CD4-positive, CD25-positive, alpha-beta regulatory T cell (primary cell): ENCODE results near the gene MAP2K5. TPM values are rescaled to one million over a fixed set of nuclear protein-coding genes. Genes with fewer than 3 reads are reported as not detected.

Experiments used
- ATAC-seq, 2 donors: fragments of 150-1000 bp; cut with Tn5 transposase; one replicate each; pipeline ENCODE4 v1.10.0; 2021; ENCODE audit warnings: low read depth in 2 of 2, moderate number of reproducible peaks in 2 of 2, moderate library complexity in 1 of 2
- DNase-seq, 3 donors: peaks; one replicate each; pipeline versions ENCODE4 v3.0.0 to v3.0.0-alpha.2; 2012 to 2022; ENCODE audit warnings: mixed read lengths in 1 of 3
- H3K27ac ChIP-seq: one replicate; pipeline ENCODE4 v1.7.0; 2013; ENCODE audit warnings: mild to moderate bottlenecking, low read length; ENCODE audit not compliant: insufficient read depth, poor library complexity, severe bottlenecking
- H3K27me3 ChIP-seq: one replicate; pipeline ENCODE4 v1.7.0; 2013; ENCODE audit warnings: low read length; ENCODE audit not compliant: control insufficient read depth, insufficient read depth
- H3K36me3 ChIP-seq: one replicate; pipeline ENCODE4 v1.7.0; 2013; ENCODE audit warnings: mild to moderate bottlenecking, low read length, moderate library complexity; ENCODE audit not compliant: control insufficient read depth, insufficient read depth
- H3K4me1 ChIP-seq: 2 replicates; pipeline ENCODE4 v1.7.0; 2013; ENCODE audit warnings: mild to moderate bottlenecking, low read length; ENCODE audit not compliant: insufficient read depth, control insufficient read depth, poor library complexity, severe bottlenecking
- H3K4me3 ChIP-seq: one replicate; pipeline ENCODE4 v1.7.0; 2013; ENCODE audit warnings: low read depth, mild to moderate bottlenecking, low read length, moderate library complexity
- H3K9me3 ChIP-seq, 2 experiments: 1 replicate in 1 of 2; 2 replicates in 1 of 2; pipeline ENCODE4 v1.7.0; 2013; ENCODE audit warnings: low read length in 2 of 2, mild to moderate bottlenecking in 1 of 2, moderate library complexity in 1 of 2; ENCODE audit not compliant: control insufficient read depth in 2 of 2
- H3K27ac Mint-ChIP-seq, 3 donors: one replicate each; pipeline ENCODE4 v1.8.0; 2020 to 2022; ENCODE audit warnings: mild to moderate bottlenecking in 3 of 3, mixed read lengths in 3 of 3, moderate library complexity in 2 of 3
- H3K27me3 Mint-ChIP-seq: one replicate; pipeline ENCODE4 v1.8.0; 2022; ENCODE audit warnings: mild to moderate bottlenecking, mixed read lengths
- H3K36me3 Mint-ChIP-seq: one replicate; pipeline ENCODE4 v1.8.0; 2020; ENCODE audit warnings: mixed read lengths
- H3K4me1 Mint-ChIP-seq, 4 donors: one replicate each; pipeline ENCODE4 v1.8.0; 2020 to 2022; ENCODE audit warnings: mixed read lengths in 4 of 4, mild to moderate bottlenecking in 1 of 4
- H3K4me3 Mint-ChIP-seq, 4 donors: one replicate each; pipeline ENCODE4 v1.8.0; 2020 to 2022; ENCODE audit warnings: mild to moderate bottlenecking in 4 of 4, mixed read lengths in 4 of 4, moderate library complexity in 3 of 4
- H3K9me3 Mint-ChIP-seq, 7 donors: one replicate each; pipeline ENCODE4 v1.8.0; 2020 to 2022; ENCODE audit warnings: mixed read lengths in 7 of 7, mild to moderate bottlenecking in 3 of 7, moderate library complexity in 2 of 7
- polyA plus RNA-seq, 4 donors: library from polyadenylated mRNA; unstranded; fragments of 300-500 nt; fragmentation: Illumina TruSeq; gene quantifications; one replicate each; pipeline ENCODE4 v1.2.3, GENCODE V29; 2021
- total RNA-seq: library from RNA; stranded (reverse); gene quantifications from one replicate; pipeline ENCODE4 v1.2.3, GENCODE V29; 2022

Gene MAP2K5
- total and polyA plus RNA-seq, 5 donors from 2014 or later: 14.5 to 30.8 (median 17.0) TPM

GRCh38 chr15:67547064-67547463, 4.6 kb downstream of the MAP2K5 start:
- H3K36me3 Mint-ChIP-seq: peaks cover 27% of the 10 kb centered on the region
- H3K27ac Mint-ChIP-seq: peak overlapping the region in 1 of 3 donors; percentile 7
- DNase-seq: no peak
- peaks cover 7 to 62% (median 34%) of the 10 kb centered on the region in 4 donors for H3K4me1 Mint-ChIP-seq
- Histone ChIP-seq H3K27me3 (no peaks in the 10 kb centered on the region), H3K36me3 (peaks cover 18% of the 10 kb centered on the region), H3K27ac (no peak overlapping the region), H3K9me3 (no peaks in the 10 kb centered on the region), H3K4me1 (peaks cover 16% of the 10 kb centered on the region), H3K4me3 (no peak overlapping the region)
- H3K4me3 Mint-ChIP-seq: peak overlapping the region in 1 of 4 donors; percentile 99
- no peaks in the 10 kb centered on the region for H3K9me3 Mint-ChIP-seq
- no peak for ATAC-seq
- no peaks in the 10 kb centered on the region for H3K27me3 Mint-ChIP-seq

- peaks cover 27% of the 10 kb centered on the region for H3K36me3 Mint-ChIP-seq
Measured at GRCh38 chr15:67547836-67548235, 5.3 kb downstream of the MAP2K5 start.

DNA sequence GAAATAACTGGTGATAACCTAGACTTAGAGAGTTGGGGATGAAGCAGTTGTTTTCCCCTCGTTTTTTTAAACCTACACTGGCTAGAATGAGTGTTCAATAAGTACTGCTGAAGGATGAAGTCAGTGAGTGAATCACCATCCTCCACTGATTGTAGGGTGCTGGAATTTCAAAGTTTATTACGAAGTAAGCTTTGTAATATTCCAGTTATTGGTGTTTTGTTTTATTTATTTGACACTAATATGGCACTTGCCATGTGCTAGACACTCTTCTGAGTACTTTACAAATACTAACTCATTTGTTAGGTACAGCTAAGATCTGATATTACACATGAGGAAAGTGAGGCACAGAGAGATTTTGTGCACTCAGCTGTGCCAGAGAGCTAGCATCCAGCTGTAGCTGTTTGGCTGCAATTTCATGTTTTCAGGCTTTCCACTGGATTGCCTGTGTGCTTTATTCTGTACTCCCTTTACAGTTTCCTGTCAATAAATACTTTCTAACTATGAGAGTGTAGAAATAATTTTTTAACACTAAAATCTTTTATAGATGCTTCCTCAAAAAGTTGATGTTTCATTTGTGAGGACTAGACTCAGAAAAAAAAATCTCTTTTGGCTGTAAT, 5.8 kb downstream of the MAP2K5 start:
- H3K27ac ChIP-seq: no peak overlapping the region
- peaks cover 5 to 56% (median 33%) of the 10 kb centered on the region in 4 donors for H3K4me1 Mint-ChIP-seq

More at GRCh38 chr15:67547836-67548235, 5.3 kb downstream of the MAP2K5 start:
- no peak overlapping the region for H3K27ac ChIP-seq
- Mint-ChIP-seq H3K4me1 (peaks cover 5 to 61% (median 34%) of the 10 kb centered on the region in 4 donors), H3K27me3 (no peaks in the 10 kb centered on the region), H3K27ac (no peak overlapping the region), H3K9me3 (no peaks in the 10 kb centered on the region), H3K4me3 (peak overlapping the region in 2 of 4 donors; percentile 14 to 48)
- peaks cover 19% of the 10 kb centered on the region for H3K36me3 ChIP-seq
- H3K9me3 ChIP-seq: no peaks in the 10 kb centered on the region
- no peak overlapping the region for H3K4me3 ChIP-seq
- DNase-seq: no peak
- H3K27me3 ChIP-seq: no peaks in the 10 kb centered on the region
- no peak for ATAC-seq
- H3K4me1 ChIP-seq: peaks cover 14% of the 10 kb centered on the region

DNA sequence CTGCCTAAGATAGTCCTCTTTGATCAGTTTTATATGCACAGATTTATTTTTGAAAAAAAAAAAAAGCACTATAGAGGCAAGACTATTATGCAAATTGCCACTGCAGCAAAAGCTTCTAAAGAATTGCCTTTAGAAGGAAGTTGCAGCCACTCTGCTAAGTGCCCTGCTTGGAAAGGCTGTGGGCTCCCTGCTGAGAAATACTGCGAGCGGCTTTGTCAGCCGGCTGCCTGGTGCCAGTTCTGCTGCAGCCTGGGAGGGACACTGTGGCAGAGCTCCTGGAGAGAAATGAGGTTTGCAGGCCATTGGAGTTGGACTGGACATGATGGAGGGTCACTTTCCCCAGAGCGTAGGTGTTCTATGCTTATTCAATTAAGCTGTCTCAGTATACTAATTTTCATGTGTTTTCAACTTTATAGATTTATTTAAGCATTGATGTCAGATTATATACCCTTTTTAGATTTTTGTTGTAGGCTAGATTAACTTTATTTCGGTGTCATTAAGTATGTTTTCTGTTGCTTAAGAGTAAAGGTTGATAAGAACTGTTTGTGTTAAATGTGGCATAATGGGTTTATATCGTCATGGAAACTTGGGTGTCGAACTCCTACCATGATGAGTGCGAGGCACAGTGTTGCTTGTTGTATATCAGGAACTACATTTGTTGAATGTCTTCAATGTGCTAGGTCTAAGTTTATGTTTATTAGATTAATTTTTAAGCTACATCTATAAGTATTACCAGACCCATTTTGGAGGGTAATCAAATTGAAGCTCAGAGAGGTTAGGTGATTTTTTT, 6.6 kb downstream of the MAP2K5 start:
- Mint-ChIP-seq H3K36me3 (peaks cover 31% of the 10 kb centered on the region), H3K4me1 (peaks cover 5 to 49% (median 26%) of the 10 kb centered on the region in 4 donors), H3K27ac (no peak overlapping the region), H3K9me3 (no peaks in the 10 kb centered on the region), H3K27me3 (no peaks in the 10 kb centered on the region), H3K4me3 (peak overlapping the region in 2 of 4 donors; percentile 25 to 50)
- Histone ChIP-seq H3K36me3 (peaks cover 23% of the 10 kb centered on the region), H3K27ac (no peak overlapping the region), H3K4me3 (no peak overlapping the region), H3K9me3 (no peaks in the 10 kb centered on the region), H3K4me1 (peaks cover 2% of the 10 kb centered on the region), H3K27me3 (no peaks in the 10 kb centered on the region)
- no peak for DNase-seq
- no peak for ATAC-seq

More for the DNA sequence above, 5.8 kb downstream of the MAP2K5 start:
- Mint-ChIP-seq H3K36me3 (peaks cover 31% of the 10 kb centered on the region), H3K9me3 (no peaks in the 10 kb centered on the region), H3K27me3 (no peaks in the 10 kb centered on the region), H3K27ac (no peak overlapping the region), H3K4me3 (peak overlapping the region in 1 of 4 donors; percentile 48)
- Histone ChIP-seq H3K9me3 (no peaks in the 10 kb centered on the region), H3K4me3 (no peak overlapping the region), H3K27me3 (no peaks in the 10 kb centered on the region), H3K4me1 (peaks cover 9% of the 10 kb centered on the region), H3K36me3 (peaks cover 23% of the 10 kb centered on the region)
- ATAC-seq: no peak
- DNase-seq: no peak

GRCh38 chr15:67549736-67550135, 7.2 kb downstream of the MAP2K5 start:
- H3K36me3 ChIP-seq: peaks cover 23% of the 10 kb centered on the region
- Mint-ChIP-seq H3K9me3 (no peaks in the 10 kb centered on the region), H3K36me3 (peaks cover 29% of the 10 kb centered on the region), H3K27ac (no peak overlapping the region), H3K27me3 (no peaks in the 10 kb centered on the region), H3K4me1 (peaks cover 6 to 42% (median 20%) of the 10 kb centered on the region in 4 donors), H3K4me3 (no peak overlapping the region)
- no peak overlapping the region for H3K27ac ChIP-seq
- H3K4me1 ChIP-seq: no peaks in the 10 kb centered on the region
- H3K27me3 ChIP-seq: no peaks in the 10 kb centered on the region
- H3K9me3 ChIP-seq: no peaks in the 10 kb centered on the region
- no peak for ATAC-seq
- no peak overlapping the region for H3K4me3 ChIP-seq
- DNase-seq: no peak

DNA sequence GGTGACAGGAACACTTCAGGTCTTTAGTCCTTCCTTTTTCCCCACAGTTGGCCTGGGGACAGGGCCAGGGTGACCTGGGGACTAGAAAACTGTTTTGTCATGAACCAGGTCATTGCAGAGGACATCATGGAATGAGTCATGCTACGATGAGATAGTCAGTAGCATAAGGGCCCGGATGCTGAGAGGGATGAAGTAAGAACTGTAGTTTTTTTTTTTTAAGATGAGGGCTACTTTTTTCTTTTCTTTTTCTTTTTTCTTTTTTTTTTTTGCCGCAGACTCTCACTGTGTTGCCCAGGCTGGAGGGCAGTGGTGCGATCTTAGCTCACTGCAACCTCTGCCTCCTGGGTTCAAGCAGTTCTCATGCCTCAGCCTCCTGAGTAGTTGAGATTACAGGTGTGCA, 8.0 kb downstream of the MAP2K5 start:
- Mint-ChIP-seq H3K9me3 (no peaks in the 10 kb centered on the region), H3K4me3 (no peak overlapping the region), H3K27me3 (no peaks in the 10 kb centered on the region), H3K36me3 (peaks cover 29% of the 10 kb centered on the region), H3K27ac (no peak overlapping the region), H3K4me1 (peaks cover 9 to 36% (median 15%) of the 10 kb centered on the region in 4 donors)
- Histone ChIP-seq H3K27me3 (no peaks in the 10 kb centered on the region), H3K4me3 (no peak overlapping the region), H3K27ac (no peak overlapping the region), H3K36me3 (peaks cover 20% of the 10 kb centered on the region), H3K9me3 (no peaks in the 10 kb centered on the region), H3K4me1 (no peaks in the 10 kb centered on the region)
- ATAC-seq (no peak), DNase-seq (no peak)

GRCh38 chr15:67551207-67551743, 8.8 kb downstream of the MAP2K5 start:
- Mint-ChIP-seq H3K36me3 (peaks cover 29% of the 10 kb centered on the region), H3K27me3 (no peaks in the 10 kb centered on the region), H3K9me3 (no peaks in the 10 kb centered on the region), H3K27ac (no peak overlapping the region), H3K4me1 (peaks cover 10 to 29% (median 15%) of the 10 kb centered on the region in 4 donors), H3K4me3 (no peak overlapping the region)
- no peak for DNase-seq
- peaks cover 16% of the 10 kb centered on the region for H3K36me3 ChIP-seq
- no peak overlapping the region for H3K4me3 ChIP-seq
- no peak overlapping the region for H3K27ac ChIP-seq
- no peak for ATAC-seq
- H3K4me1 ChIP-seq: no peaks in the 10 kb centered on the region
- no peaks in the 10 kb centered on the region for H3K9me3 ChIP-seq
- H3K27me3 ChIP-seq: no peaks in the 10 kb centered on the region
